GM21390 (cell line): ENCODE measurements around the gene CDH4.

Experiments used
- ATAC-seq: cut with Tn5 transposase; IDR thresholded peaks from one replicate; pipeline ENCODE4 v1.9.1; 2021; ENCODE audit not compliant: unreplicated experiment

The CDH4 gene

DNA sequence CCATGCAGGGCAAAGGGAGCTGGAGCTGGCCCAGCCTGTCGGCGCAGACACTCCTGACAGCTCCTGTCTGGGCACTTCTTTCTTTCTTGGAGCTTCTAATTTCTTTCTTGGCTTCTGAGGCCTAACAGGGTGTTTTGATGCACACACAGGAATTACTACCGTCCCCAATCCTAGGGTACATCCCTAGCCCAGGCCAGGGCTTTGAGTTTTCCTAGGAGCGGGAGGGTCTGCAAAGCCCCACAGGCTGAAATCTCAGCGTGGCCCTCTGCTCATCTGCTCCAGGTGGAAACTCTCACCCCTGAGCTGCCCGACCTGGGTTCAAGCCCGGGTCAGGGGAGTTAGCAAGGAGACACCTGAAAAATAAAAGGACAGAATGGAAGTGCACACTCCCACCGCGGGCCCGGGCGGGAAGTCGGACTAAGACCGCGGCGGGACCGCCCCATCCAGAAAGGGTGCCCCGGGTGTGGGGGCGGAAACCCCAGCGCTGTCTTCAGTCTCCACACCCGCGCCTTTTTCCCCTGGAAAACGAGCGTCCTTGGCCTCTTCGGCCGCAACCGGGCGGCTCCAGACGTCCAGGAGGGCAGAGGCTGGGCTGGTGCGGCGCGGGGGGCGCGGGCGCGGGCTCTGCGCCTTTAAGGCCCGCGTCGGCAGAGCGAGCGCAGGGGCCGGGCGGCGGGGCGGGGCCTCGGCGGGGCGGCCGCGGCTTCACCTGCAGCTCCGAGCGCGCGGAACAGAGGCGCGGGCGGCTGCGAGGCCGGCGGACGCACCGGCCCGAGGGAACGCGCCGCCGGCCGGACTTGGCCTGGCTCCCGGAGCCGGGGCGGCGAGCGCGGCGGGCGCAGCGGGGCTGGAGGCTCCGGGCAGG lies at the start of gene CDH4:
TSS of gene CDH4 (plus strand) at position 733 of the 865 bp plus-strand sequence.
- no peak for ATAC-seq

DNA sequence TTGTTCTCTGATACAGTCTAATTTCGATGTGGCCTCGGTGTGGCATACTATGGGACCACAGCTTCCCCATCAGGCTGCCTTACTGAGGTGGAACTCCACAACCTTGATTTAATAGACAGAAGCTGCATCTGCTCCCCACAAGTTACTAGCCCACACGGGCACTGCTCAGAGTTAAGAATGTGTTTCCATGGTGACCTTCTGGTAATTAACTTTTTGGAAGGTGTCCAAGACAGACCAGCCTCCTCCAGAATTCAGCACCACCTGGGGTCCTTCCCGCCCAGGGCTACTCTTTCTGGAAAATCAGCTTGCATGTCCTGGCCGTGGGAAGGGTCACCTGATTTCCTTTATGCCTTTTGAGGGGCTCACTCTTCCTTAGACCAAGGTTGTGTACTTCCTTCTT lies 48.7 kb upstream of the CDH4 start:
- no peak for ATAC-seq

DNA sequence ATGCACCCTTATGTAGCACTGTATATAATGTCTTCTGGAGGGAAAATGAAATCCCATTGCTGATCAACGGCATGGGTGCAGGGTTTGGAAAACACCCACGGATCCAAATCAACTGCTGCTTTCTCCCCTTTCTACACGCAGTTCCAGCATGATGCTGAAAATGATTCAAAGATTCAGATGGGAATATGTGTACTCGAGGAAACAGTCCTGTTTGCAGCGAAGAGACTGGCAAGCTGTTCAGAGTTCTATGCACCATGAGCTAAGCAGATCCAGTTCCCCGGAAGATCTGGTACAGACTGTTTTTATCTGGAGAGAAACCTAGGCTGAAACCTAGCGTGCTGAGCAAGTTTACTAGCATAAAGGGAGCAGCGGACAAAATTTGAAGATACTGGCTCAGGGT lies 47.9 kb upstream of the CDH4 start:
- no peak for ATAC-seq

DNA sequence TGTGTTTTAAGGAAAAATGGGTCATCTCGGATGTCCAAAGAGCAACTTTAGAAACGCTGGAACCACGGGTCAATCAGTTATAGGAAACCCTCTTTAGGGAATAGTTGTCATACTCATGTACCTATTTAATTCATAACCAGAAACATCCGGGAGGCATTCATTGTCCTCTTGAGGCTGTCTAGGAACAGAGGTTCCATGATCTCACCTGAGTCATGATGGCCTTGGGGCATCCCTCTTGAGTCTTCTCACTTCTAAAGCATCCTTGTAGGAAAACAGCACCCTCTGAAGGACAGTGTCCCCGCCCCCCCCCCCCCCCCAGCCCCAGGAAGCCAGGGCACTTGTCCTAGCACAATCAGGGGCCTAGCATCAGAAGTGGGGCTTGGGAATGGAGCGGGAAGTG lies 46.3 kb upstream of the CDH4 start:
- no peak for ATAC-seq

DNA sequence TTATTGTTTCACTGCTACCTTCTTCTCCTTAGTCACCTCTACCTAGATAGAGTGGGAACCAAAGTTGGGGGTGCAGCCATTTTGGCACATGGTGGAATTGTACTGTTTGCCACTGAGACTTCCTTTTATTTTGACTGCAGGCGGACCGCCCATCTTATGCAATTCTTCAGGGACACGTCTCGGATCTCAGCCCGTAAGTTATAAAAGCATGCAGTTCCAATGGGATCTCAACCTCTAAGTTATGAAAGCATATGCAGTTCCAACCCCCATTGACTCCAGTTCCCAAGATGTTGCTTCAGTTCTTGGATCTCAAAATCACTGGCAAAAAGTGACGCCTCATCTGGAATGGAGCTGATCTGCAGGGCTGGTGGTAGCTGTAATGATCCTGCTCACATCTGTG lies 41.2 kb upstream of the CDH4 start:
- no peak for ATAC-seq

DNA sequence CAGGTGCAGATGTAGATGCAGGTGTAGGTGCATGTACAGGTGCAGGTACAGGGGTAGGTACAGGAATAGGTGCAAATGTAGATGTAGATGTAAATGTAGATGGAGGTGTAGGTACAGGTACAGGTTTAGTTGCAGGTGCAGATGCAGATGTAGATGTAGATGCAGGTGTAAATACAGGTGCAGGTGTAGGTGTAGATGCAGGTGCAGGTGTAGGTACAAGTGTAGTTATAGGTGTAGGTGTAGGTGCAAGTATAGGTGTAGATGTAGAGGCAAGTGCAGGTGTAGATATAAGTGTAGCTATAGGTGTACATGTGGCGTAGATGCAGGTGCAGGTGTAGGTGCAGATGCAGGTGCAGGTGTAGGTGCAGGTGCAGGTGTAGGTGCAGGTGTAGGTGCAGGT lies 34.2 kb upstream of the CDH4 start:
- ATAC-seq, result no peak

DNA sequence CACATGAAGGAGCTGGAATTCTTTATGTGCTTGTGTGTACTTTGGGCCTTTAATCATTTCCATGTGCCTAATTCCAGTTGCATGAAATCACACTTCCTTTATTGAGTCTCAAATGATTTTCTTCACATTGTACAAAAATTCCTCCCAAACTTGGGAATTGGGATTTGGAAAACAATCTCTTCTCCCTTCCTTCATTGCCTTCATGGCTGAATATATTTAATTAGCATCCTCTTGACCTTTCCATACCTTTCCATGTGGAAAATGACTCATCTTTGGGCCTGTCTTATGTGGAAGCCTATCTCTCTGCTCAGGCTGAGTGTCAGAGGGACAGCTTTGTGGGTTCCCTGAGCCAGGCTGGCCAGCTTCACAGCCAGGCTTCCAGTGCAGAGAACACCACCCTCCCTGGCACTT lies 33.0 kb upstream of the CDH4 start:
- no peak for ATAC-seq

DNA sequence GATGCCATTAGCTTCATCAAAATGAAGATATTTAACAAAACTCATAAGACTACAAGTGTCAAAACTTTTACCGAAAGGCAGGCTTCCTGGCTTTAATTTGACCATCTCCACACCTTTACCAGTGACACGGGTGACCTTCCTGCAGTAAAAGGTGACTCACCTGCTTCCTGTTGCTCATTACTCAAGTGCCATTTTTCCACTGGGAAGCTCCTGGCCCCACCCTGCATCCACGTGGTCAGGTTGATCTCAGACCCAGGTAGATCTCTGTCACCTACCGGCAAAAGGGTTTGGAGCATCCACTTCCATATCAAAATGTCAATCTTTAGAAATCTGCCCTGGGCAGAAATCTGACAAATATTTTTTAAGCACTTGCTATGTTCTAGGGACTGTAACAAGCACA lies 31.9 kb upstream of the CDH4 start:
- no peak for ATAC-seq

DNA sequence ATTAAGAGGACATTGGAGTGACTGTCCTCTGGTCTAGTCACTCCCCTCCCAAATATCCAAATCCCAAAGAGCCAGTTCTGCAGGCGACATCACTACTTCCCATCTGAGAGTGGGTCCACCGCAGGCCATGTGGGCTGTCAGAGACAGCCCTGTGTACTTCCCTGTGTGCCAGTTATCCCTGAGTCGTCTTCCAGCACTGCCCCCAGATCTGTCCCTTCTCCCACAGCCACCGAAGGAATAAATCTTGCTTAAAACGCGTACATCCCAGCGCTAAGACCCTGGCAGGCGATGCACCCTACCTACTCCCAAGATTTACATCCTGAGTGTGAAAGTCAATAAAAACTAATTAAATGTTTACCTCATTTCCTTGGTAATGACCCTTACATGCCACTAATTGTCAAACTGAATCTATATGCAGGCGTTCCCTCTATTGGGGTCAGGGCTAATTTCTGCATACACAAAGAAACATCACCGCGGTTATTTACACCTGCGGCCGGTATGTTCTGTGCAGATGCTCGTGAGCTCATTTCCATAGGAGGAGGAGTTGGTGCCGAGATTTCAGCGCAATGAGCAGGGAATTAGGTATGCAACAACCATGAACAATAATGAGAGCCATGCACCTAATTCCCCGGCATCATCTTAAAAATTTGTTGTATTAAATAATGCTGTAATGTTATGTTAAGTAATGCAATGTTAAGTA lies 31.3 kb upstream of the CDH4 start:
- ATAC-seq, result no peak

DNA sequence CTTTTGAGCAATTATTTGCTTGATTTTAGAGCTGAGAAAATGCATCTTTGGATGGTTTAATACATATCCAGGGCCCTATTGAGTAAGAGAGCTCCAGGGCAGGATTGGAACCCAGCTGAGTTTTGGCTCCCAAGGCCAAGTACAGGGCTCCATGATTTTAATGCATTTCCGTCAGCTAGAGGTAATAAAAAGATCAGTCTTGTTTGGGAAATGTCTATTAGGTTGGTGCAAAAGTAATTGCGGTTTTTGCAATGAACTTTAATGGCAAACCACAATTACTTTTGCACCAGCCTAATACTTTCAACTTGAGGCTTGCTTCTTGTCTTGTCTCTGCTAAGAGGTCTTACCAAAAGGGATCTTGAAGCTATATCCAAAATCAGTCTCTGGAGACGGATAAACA lies 29.4 kb upstream of the CDH4 start:
- no peak for ATAC-seq

DNA sequence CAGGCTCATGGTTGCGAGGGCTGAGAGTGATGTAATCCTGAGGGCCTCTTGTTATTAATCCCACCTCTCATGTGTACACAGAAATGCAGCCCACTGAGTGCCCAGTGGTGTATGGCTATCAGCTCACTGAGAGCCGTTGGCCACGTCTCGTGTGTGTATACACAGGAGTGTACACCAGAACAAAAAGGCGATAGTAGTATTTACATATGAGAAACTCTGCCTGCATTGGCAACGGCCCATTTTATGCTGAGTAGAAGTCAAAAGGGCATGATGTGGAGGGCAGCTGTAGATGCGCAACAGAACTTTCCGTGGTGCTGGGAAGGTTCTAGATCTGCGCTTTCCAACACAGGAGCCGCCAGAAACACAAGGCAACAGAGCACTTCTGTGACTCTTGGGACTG lies 28.9 kb upstream of the CDH4 start:
- ATAC-seq, result no peak

DNA sequence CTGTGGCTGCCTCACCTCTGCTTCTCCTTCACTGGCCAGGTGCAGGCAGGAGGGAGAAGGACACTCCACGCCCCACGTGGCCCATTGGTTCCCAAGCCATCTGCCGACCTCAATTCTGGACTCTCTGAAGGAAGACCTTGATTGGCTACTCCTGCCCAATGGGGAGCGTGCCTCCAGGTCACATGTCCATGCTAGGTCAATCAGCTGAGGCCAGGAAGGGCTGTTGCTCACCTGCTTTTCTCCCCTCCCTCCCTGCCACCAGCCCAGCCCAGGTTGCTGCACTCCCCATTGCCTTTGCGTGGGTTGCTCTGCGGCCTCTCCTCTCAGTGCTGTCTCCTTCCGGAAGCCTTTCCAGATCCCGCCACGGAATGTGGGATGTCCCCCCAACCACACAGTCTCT lies 21.9 kb upstream of the CDH4 start:
- ATAC-seq, result no peak

DNA sequence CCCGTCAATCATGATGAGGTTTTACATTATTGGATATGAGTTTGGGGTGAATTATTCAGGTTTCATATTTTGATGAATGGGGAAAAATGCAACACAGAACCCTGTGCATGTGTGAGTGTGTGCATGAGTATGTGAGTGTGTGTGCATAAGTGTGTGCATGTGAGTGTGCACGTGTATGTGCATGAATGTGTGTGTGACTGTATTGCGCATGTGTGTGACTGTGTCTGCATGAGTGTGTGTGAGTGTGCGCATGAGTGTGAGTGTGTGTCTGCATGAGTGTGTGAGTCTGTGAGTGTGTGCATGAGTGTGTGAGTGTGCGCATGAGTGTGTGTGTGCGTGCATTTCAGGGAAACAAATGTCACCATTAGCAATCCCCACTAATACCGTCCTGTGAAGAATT lies 18.5 kb upstream of the CDH4 start:
- ATAC-seq, result no peak

DNA sequence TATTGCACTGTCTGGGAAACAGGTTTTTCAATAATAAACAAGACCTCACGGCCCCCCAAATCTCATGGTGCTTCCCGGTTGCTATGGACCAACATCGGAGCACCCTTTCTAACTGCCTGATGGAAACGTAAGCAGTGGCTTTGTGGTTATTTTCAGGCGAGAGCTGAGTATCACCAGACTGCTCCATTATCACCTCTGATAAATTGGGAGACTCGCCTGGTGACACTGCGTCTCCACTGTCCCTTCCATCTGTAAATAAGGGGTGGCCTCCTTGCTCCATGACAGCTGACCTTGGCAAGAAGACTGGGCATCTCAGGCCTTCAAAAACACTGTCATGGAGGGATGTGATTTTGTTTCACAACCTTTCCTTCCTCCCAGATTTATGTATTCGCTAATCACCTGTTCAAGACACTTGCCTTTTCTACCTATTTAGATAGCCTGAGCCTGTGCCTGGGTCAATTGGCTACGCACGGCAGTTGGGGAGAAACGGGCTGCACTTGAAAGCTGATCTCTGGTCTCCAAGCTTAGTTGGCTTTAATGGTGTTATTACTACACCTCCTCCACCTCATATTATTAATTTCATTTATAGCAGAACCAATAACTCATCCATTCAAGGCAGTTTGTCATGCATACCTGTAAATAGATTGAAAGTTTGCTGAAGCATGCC lies 17.7 kb upstream of the CDH4 start:
- ATAC-seq, result no peak

DNA sequence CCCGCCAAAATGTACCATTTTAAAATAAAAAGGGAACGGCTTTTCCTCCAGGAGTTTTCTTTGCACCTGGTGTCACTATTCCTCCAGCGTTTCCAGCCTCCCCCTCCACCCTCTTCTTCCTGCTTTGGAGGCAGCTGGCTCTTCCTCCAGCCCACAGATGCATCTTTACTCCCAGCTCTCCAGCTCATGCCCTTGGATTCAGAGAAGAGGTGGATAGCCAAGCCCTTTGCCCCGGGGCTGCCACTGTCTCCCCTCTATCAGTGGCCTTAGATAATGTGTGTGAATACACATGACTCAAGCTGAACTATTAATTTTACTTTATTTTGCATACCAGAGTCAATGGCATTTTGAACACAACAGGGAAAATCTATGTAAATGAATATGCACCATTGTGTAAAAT lies 15.3 kb upstream of the CDH4 start:
- no peak for ATAC-seq

DNA sequence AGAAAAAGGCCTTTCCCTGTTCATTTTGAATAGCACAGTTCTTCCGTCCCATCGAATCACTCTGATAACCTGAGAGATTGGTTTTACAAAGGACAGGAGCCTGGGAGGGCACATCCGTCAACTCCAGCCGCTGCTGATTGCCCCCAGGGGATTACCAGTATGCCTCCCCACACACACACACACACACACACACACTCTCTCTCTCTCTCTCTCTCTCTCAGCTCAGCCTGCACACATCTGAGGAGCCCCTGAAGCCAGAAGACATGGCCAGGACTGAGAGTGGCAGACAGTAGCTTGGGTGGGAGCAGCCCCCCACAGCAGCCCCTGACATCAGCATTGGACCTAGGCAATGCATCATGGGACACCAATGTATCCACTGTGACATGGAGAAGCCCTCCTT lies 13.2 kb upstream of the CDH4 start:
- ATAC-seq, result no peak

DNA sequence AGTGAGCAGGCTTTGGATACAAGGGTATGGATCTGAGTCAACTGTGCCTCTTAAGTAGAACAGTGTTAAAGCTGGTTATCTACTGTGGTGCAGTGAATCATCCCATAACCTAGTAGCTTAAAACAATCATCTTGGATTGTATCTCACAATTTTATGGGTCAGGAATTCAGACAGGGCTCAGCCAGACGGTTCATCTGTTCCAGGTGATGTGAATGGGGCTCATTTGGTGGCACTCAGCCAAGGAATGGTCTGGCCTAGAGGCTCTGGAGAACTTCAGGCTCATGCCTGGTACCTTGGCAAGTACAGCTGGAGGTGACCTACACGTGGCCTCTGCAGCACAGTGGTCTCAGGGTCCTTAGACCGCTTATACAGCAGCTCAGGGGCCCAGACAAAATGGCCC lies 11.2 kb upstream of the CDH4 start:
- ATAC-seq, result no peak

DNA sequence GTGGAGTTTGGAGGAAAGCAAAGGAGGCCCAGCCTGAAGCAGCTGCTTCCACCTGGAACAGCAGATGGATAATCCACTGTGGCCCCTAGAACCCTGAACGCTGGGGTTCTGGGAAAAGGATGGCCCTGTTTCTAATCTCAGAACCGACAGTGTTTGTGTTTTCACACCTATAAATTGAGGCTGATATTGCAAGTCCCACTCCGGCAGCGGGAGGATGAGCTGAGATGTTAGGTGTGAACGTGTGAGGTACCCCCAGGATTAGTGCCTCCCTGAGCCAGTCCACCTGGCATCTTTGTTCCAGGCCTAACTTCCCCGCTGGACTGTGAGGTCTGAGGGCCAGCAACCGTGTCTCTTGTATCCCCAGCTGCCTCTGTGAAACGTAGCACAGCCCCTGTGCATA lies 7.8 kb upstream of the CDH4 start:
- ATAC-seq, result no peak

DNA sequence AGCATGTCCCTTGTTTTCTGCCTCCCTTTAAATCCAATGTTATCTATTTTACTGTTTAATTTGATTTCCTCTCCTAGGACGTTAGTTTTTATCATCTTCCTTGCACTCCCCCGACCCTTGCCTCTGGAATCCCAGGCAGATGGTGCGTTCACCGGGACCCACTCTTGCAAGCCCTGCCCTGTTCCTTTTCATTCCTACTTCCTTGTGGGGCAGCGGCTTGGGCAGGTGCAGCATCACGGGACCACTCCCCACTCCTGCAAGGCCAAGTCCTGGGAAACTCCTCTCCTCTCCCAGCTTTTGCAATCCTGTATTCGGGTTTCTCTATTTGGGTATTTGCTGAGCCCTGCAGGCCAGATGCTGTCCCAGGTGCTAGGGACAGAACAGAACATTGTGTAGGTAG lies 5.8 kb upstream of the CDH4 start:
- no peak for ATAC-seq

DNA sequence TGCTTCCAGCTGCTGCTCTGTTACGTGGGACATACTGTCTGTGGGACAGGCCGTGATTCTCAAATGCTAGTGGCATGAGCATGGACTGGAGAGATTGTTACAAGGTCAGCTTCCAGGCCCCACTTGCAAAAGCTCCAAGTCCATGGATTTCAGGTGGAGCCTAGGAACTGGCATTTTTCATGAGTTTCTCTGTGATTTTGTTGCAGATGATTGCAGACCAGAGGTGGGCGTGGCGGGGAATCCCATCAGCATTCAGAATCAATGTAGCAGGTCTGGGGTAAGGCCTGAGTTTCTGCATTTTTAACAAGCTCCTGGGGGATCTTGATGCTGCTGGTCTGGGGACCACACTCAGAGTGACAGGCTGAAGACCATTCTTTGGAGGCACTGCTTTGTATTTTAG lies 2.4 kb upstream of the CDH4 start:
- ATAC-seq, result no peak

DNA sequence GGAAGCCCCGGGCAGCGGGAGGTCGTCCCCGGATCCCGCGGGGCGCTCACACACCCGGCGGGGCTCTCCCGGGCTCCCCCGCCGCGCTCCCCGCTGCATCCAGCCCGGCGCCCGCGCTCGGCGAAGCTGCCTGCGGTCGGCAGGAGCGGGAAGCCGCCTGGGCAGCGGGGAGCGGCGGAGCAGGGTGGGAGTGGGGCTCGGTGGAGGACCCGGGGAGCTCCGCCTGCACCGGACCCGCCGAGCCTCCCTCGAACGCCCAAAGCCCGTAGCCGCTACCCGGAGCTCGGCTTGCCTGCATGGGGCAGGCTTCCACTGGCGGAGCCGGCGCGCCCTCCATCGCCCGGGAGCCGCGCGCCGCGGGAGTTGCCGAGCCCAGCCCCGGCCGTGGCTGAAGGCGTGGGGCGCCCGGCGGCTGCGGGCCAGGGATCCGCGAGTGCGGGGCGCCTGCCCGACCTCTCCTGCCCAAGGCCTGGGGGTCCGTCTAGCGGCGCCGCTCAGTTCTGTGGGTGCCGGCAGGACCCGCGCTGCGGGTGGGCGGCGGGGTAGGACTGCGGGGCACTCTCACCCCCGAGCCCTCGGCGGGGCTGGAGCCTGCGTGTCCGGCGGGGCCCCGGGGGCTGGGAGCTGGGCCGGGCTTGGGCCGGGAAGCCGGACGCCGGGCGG lies 671 bp downstream of the CDH4 start:
- ATAC-seq, result no peak

DNA sequence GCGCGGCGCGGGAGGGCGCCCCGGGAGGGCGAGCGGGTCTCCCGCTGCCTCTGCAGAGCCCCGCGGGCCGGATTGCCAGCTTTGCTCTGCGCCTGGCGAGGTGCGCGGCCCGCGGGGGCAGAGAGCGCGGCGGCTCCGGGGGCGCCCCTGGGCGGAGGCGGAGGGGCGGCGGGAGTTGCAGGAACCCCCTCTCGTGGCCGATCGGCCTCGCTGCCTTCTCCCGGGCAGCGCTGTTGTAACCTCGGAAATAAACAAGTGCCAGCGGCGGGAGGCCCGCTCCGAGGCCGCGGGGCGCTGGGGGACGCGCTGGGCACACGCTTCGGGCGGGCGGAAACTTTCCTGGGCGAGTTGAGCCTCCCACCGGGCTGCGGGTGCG lies 1.2 kb downstream of the CDH4 start:
- ATAC-seq, result no peak
